HG03460 (cell line): ENCODE results near the gene SDHC.

Experiments
- ATAC-seq: cut with Tn5 transposase; IDR thresholded peaks from one replicate; pipeline ENCODE4 v1.9.1; 2021; ENCODE audit not compliant: unreplicated experiment

Gene SDHC, protein sequence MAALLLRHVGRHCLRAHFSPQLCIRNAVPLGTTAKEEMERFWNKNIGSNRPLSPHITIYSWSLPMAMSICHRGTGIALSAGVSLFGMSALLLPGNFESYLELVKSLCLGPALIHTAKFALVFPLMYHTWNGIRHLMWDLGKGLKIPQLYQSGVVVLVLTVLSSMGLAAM

DNA sequence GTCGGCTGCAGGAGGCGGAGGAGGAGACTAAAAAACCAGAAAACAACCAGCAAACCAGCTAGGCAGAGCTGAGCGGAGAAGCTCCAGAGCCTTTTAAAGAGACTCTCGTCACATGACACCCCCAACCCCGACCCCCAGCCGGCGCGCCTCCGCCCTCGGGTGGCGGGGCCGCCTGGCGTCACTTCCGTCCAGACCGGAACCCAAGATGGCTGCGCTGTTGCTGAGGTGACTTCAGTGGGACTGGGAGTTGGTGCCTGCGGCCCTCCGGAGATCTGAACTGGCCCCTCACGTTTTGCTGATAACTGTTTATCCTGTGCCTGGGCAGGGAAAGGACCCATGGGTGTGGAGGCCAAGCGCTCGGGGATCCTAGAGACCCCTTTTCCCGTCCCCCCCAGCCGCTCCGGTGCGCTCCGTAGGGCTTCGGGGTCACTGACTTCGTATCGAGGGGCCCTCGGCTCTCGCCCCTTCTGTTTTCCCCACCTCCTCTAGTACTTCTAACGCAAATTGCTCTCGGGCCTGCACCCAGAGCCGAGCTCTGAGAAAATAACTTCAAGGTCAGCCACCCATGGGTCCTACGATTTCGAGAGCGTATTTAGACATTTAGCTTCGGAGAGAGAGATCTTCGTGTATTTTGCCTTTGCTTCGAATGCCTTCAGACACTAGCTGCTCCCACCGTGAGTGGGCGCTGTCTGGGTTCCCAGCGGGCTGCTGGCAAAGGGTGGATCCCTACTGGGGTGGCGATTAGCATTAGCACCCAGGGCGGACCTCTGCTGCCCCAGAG, at the start of gene SDHC:
SDHC (plus strand) TSS at position 181 of the 781 bp plus-strand sequence; CDS start at position 206, 25 bp downstream.
- peak; percentile 97 for ATAC-seq

DNA sequence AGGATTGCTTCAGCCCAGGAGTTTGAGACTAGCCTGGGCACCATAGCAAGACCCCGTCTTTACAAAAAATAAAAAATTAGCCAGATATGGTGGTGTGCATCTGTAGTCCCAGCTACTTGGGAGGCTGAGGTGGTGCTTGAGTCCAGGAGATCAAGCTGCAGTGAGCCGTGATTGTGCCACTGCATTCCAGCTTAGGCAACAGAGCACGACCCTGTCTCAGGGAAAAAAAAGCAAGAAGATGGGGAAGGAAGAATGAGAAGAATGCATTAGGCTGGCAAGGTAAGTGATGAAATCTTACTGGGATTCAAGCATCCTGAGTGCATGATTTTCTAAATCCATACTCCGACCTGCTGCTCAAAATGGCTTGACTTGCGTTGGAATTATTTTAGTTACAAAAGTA, 48.9 kb upstream of the SDHC start:
- no peak for ATAC-seq

DNA sequence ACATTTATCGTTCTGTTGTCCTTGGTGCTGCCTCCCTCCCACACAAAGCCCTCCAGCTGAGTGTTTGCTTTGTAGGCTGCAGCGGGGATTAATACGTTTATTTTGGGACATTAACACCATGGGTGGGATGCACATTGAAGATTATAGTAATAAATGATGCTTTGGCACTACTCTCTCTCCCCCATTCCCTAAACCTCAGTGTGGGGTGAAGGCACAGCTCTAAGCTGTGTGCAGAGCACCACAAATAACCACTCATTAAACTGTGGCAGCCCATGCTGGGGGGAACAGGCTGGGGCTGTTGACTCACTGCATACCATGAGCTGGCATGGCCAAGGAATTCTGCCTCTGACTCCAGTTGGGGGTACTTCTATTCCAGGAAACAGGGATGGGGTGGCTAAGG, 48.0 kb upstream of the SDHC start:
- no peak for ATAC-seq

DNA sequence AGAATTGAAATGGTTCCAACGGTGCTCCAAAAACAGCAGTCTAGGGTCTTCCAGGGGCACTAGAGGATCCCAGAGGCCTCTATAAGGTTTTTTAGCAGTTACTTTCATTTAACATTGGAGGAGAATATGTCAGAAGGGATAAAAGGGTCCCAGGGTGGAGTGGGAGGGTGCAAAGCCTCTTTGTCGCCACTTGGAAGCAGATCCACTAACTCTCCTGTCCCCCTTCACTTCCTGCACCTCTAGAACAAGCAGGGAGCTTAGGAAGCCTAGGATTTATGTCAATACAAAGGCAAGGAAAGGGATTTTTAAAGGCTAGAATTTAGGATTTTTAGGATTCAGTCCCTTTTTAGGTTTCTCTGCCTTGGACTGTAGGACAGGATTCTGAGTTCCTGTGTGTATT, 47.3 kb upstream of the SDHC start:
- ATAC-seq, result no peak

DNA sequence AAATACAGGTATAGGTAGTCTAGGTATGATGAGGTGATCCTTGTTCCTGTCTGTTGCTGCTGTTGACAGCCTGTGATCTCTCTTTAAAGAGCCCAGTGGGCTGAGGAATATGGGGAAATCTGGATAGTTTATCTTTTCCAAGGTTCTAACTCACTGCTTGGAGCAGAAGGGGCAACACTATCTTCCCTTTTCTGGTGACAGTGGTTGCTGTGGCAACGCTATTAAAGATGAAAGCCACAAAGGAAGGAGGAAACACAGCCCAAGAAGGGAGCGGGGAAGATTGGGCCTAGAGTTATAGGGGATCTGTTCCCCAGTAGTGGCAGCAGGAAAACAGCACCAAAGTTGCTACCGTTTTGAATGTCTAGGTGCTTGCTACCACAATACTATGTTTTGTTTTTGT, 46.9 kb upstream of the SDHC start:
- ATAC-seq, result no peak

DNA sequence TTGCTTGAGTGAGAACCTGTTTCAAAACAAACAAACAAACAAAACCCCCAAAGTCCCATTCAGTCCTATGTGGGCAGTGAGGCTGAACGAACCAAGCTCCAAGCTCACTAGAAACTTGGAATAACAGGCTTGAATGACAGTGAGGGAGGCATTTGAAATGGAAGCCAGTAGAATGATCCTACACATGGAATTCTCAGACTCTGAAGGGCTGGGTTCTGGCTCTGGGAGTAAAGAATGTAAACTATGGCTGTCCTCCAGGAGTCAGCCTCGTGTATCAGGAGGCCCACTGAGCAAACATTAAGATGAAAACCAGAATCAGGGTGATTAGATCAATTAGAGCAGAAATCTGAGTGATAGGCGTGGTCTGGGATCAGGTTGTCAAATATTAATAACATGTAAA, 40.8 kb upstream of the SDHC start:
- ATAC-seq, result no peak

DNA sequence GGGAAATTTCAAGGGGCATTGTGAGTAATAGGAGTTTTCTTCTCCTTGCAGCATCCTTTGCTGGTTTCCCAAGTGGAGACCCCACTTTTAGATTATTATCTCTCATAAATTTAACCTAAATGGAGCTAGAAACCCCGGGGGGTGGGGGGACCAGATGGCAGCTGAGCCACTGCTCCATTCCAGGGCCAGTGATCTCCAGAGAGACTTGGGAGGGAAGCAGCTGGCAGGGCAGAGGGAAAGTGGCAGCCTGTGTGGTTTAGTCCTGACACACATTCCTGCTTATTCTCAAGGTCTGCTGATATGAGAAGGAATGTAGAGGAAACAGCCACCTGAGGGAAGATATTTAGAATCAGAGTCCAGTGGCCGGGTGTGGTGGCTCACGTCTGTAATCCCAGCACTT, 39.3 kb upstream of the SDHC start:
- no peak for ATAC-seq

DNA sequence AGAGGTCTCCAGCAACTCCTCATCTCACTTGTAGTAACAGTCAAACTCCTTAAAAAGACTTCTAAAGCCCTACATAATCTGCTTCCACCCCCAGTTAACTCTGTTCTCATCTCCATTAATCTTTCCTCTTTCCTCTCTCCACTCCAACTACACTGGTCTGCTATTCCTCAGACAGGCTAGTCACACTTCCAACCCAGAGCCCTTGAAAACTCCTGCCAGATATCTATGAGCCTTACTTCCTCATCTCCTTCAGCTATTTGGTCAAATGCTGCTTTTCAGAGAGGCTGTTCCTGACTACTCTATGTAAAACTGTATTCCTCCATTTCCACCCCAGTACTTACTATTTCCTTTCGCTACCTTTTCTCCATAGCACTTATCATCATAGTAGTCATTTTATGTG, 31.2 kb upstream of the SDHC start:
- ATAC-seq, result no peak

DNA sequence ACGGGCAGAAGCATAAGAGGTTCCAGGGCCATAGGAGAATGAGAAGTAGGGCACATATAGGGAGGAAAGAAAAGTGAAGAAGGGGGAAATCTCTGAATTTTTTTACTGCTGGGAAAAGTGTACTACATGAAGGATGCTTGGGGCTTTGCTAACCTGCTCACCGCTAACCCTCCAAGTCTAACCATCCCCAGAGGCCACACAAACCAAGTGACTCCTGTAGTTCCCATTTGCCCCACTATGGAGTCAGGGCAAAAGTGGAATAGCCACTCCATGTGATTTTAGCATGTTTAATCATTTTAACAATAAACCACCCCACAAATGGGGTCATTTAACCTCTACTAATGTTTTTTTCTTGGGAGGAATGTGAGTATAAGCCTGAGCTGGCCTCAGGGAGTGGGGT, 29.1 kb upstream of the SDHC start:
- ATAC-seq, result no peak

DNA sequence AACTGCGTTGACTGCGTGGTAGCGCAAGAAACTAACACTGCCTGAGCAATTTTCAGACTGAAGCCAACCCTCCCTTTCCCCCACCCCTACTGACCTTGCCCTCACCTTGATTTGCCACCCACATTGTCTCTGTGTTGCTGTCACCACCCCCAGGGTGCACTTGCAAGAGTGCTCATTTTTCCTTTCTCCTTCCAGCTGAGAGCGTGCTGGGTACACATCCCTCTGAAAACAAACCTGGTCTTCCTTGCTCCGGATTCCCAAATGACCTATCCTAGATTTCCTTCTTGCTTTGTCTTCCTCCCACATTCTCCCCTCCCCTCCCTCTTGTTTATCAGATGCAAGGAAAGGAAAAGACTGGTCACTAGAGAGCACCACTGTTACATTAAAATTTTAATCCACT, 28.7 kb upstream of the SDHC start:
- ATAC-seq, result no peak

DNA sequence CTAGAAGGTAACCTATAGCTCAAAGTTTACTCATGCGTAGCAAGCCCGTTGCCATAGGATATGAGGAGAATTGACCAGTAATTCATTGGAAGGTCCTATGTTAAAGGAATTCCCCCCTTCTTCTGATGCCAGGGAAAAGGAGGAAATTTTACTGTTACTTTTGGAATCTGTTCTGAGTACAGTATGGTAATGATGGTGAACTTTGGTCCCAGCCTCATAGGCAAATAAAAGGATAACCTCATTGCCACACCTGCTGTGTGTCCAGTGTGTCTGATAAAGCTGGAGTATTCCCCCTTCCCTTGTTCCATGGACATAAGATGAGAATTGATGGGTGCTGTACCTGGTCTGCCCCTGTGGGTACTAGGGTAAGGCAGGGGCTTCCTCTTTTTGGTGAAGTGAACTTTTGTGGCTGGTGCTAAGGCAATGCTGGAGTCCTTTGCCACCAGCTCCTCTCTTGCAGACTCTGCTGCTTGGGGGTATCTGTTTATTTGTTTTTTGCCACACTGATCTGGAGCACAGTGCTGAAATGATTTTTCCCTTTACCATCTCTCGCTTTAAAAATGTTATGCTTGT, 26.6 kb upstream of the SDHC start:
- no peak for ATAC-seq

DNA sequence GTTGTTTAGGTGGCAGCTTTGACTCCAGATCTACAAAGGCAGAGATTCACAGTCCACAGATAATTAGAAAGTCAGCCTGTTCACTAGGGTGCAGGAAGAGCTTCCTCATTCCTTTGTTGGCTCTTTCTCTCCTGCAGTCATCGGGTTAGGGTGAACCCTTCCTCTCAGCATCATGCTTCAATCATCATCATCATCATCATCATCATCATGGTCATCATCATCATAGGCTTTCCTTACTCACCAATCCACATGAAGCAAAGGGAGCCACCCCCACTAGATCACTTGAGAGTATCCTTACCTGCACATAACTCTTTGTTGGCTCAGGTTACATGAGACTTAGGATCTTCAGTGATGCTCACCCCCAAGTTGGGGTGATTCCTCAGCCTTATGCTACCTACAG, 23.4 kb upstream of the SDHC start:
- no peak for ATAC-seq

DNA sequence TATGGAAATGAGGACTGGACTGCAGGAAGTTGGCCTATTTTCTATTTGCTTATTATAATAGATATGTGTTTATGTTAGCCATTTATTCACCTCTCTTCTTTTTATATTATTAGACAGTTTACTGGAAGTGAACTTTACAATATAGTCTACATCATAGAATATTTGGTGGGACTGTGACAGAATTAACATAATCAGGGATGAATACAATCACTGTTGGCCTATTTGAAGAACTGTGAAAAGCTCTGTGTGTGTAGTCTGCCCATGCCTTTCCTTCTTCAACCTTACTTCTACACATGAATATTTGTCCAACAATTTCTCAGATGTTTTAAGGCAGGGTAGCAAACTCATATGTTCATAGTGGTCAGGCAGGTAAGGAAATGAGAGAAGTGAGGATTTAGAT, 16.8 kb upstream of the SDHC start:
- no peak for ATAC-seq

DNA sequence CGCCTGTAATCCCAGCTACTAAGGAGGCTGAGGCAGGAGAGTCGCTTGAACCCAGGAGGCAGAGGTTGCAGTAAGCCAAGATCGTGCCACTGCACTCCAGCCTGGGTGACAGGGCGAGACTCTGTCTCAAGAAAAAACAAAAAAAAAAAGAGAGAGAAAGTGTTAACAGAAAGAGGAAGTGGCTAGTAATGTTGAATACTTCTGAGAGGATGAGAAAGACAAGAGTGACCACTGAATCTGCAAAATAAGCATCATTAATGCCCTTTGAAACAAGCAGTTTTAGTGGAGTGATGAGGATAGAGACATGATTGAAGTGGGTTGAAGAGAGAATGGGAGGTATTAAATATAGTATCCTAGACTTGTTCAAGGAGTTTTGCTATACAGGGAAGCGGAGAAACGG, 16.1 kb upstream of the SDHC start:
- ATAC-seq, result peak; percentile 68

DNA sequence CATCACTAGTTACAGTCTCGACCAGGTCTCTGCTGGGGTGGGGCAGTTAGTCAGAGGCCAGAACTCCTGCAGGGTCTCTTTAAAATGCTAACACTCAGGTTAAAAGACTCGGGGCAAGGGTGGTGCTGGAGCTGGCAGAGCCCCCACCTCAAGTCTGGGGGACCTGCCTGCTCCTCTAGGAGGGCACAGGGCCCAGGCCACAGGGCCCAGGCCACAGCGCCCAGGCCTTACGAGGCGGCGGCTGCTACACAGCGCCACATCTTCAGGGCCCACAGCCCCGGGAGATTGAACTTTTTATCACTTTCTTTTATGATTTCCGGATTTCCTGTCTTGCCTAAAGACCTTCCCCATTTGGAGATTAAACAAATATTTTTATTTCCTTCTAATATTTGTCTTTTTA, 14.8 kb upstream of the SDHC start:
- no peak for ATAC-seq

DNA sequence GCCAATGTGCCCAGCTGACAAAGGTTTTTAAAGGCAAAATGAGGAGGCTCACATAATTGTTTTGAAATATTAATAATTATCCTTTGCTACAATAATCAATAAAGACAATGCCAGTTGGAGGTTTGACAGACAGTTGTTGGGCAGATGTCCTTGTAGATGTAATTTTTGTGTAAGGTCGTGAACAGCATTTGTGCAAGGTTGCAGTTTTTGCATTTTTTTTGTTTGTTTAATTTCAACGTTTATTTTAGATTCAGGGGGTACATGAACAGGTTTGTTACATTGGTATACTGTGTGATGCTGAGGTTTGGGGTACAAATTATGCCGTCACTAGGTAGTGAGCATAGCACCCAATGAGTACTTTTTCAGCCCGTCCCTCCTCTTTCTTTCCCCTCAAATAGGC, 13.7 kb upstream of the SDHC start:
- no peak for ATAC-seq

DNA sequence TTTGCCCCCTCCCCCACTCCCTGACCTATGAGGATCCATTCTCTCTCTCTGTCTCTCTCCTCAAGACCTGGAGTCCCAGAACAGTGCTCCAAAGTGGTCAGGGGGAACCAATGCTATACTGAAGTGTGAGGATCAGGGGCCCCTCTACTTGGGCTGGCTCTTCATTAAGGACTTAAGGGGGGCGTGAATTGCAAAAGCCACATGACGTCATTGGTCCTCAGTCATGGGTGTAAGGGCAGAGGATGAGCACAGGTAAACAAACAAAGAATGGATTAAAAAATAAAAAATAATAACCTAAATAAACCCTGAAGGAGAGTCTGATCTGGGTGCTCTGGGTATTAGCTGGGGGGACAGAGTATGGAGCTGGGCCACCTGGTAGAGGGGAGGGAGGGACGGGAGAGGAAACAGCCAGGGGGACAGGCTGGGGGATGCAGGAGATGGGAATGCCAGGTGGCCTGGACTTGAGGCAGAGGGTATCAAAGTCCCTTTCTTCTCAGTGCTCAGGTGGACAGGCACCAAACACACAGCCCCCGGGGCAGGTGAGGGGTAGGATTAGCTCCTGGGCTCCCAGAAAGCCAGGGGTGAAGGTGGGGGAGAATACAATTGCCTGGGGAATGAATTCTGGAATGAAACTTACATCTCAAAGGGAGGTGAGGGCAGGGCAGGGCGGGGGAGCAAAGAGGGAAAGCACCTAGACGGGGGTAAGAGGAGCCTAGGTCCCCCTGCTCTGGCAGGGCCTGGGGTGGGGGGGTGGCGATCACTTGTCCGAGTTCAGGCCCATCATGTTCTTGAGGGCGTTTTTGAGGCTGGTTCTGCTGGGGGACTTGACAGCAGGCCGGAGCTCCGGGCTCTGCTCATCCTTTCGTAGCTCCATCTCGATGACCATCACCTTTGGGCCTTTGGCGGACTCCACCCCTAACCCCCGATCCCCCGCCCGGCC, 9.0 kb upstream of the SDHC start:
- ATAC-seq, result no peak

DNA sequence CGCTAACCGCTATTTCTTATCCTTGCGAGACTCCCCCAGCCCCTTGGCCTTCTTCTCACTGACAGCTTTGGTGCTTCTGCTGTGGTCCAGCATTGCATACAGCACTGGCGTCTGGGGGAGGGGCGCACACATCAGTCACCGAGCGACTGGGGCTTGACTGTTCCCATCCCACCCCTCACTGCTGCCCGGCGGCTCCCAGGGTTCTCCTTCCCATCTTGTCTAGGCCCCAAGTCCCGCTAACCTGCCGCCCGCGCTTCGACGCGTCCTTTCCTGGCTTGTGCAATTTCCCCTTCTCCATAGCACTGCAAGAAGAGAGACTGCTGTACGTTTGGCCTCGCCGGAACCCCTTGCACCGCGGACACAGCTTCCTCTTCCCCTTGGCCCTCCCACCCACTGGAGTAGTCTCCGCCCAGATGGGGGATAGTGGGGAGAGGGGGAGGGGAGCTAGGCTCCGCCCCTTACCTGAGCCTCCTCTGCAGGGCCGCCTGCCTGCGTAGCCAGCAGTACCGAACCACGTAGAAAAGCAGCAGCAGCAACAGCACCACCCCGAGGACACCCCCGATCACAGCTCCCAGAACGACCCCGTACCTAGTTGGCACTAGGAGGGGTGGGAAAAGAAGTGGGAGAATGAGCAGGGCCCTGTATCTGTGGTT, 8.2 kb upstream of the SDHC start:
- ATAC-seq, result peak; percentile 86

DNA sequence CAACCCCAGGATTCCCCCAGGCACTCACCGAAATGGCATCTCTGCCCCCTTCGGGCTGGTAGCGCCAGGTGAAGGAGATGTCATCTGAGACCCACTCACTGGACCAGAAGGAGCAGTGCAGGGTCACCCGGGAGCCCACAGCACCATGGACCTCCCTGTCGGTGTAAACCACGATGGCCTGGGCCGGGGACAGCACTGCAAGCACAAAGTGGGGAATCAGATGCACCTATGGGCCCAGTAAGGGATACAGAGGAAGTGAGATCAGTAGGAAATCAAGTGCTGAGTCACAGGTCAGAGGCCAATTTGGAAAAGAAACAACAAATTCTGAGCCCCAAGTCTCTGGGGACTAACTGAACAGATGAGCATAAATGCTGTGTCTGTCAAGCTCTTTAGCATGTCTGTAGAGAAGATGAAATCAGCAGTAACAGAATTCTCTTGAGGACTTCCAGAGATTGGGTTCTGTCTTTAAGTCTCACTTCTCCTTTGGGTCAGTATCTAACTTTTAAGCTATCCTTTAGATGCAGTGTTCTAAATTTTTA, 6.9 kb upstream of the SDHC start:
- no peak for ATAC-seq

DNA sequence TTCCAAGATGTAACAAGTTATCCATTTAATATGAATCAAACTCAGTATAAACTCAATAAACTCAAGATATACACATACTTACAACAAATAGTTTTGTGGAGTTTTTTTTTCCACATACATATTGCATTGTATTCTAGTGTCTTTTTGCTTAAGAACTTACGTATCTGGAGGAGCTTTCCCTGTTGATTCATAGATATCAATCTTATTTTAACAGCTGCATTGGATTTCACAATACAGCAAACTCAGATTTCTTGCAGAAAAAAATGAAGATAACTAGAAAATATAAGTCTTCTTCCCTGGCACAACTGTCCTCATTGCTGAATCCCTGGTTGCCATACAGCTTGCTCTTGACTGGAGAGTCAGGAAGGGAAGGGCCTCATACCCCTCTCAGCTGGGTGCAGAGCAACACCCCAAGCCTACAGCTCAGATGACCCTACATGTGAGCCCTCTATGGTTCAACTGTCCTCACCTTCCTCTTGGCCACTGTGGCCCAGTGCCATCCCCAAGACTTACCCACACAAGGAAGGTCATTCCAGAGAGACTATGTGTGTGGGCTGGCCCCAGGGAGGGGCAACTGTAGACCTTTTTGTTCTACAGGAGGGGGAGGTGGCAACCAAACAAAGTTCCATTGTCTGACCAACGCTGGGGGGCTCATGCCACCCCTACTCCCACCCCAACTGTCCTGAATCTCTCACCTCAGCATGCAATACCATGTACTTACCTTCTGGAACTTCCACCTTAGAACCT, 6.1 kb upstream of the SDHC start:
- ATAC-seq, result no peak
